Measurements from ENCODE around the gene PNKD. TPM values are rescaled to one million over a fixed set of nuclear protein-coding genes. Genes with fewer than 3 reads are reported as not detected.

Gene PNKD
- total RNA-seq, 1 donor from 2014 or later = 58.4 TPM

GRCh38 chr2:218331745-218332144 is 61.4 kb downstream of the PNKD start:
- Mint-ChIP-seq H3K4me1 (ENCODE audit: unreplicated experiment) (peaks cover 42% of the 10 kb centered on the region), H3K9me3 (no peaks in the 10 kb centered on the region), H3K4me3 (no peak overlapping the region), H3K36me3 (no peaks in the 10 kb centered on the region), H3K27ac (no peak overlapping the region), H3K27me3 (no peaks in the 10 kb centered on the region)
- DNase-seq (ENCODE audit: extremely low spot score, unreplicated experiment) = no peak
- no peak for TF ChIP-seq CTCF (conservative IDR thresholded peaks at IDR 0.05)

- TF ChIP-seq CTCF (conservative IDR thresholded peaks at IDR 0.05) = no peak
- no peak overlapping the region for H3K27ac Mint-ChIP-seq
- H3K27me3 Mint-ChIP-seq = no peaks in the 10 kb centered on the region
- H3K9me3 Mint-ChIP-seq = no peaks in the 10 kb centered on the region
- no peaks in the 10 kb centered on the region for H3K36me3 Mint-ChIP-seq
- H3K4me1 Mint-ChIP-seq (ENCODE audit: unreplicated experiment) = peaks cover 42% of the 10 kb centered on the region
- no peak overlapping the region for H3K4me3 Mint-ChIP-seq
- no peak for DNase-seq (ENCODE audit: extremely low spot score, unreplicated experiment)
Measured at GRCh38 chr2:218332288-218332687, 62.0 kb downstream of the PNKD start.

GRCh38 chr2:218332920-218333645 is 62.8 kb downstream of the PNKD start:
- TF ChIP-seq CTCF (conservative IDR thresholded peaks at IDR 0.05) = no peak
- Mint-ChIP-seq H3K9me3 (no peaks in the 10 kb centered on the region), H3K27me3 (no peaks in the 10 kb centered on the region), H3K4me1 (ENCODE audit: unreplicated experiment) (peaks cover 34% of the 10 kb centered on the region), H3K27ac (peak overlapping the region; percentile 30), H3K4me3 (no peak overlapping the region), H3K36me3 (no peaks in the 10 kb centered on the region)
- no peak for DNase-seq (ENCODE audit: extremely low spot score, unreplicated experiment)

- H3K4me3 Mint-ChIP-seq = no peak overlapping the region
- no peaks in the 10 kb centered on the region for H3K9me3 Mint-ChIP-seq
- no peak for DNase-seq (ENCODE audit: extremely low spot score, unreplicated experiment)
- no peak overlapping the region for H3K27ac Mint-ChIP-seq
- H3K4me1 Mint-ChIP-seq (ENCODE audit: unreplicated experiment) = peaks cover 25% of the 10 kb centered on the region
- no peak for TF ChIP-seq CTCF (conservative IDR thresholded peaks at IDR 0.05)
- H3K36me3 Mint-ChIP-seq = no peaks in the 10 kb centered on the region
- no peaks in the 10 kb centered on the region for H3K27me3 Mint-ChIP-seq
Measured at GRCh38 chr2:218334531-218334930, 64.2 kb downstream of the PNKD start.

GRCh38 chr2:218340656-218341055 is 70.3 kb downstream of the PNKD start:
- Mint-ChIP-seq H3K36me3 (peaks cover 5% of the 10 kb centered on the region), H3K27ac (no peak overlapping the region), H3K4me3 (no peak overlapping the region), H3K27me3 (no peaks in the 10 kb centered on the region), H3K4me1 (ENCODE audit: unreplicated experiment) (peaks cover 5% of the 10 kb centered on the region), H3K9me3 (no peaks in the 10 kb centered on the region)
- no peak for DNase-seq (ENCODE audit: extremely low spot score, unreplicated experiment)
- no peak for TF ChIP-seq CTCF (conservative IDR thresholded peaks at IDR 0.05)

Measured in type B pancreatic cell (in vitro differentiated cells).